ENCODE results near the gene COA1.

COA1 gene

GRCh38 chr7:43656997-43657396, 72.3 kb downstream of the COA1 start:
- no peak for DNase-seq (ENCODE audit: low read depth in 3 of 3, low spot score in 1 of 3)

- no peak for DNase-seq (ENCODE audit: low read depth in 3 of 3, low spot score in 1 of 3)
These were observed 73.7 kb downstream of the COA1 start for GRCh38 chr7:43655584-43655983.

- DNase-seq (ENCODE audit: low read depth in 3 of 3, low spot score in 1 of 3) = no peak
These were observed 75.3 kb downstream of the COA1 start for GRCh38 chr7:43653891-43654504.

GRCh38 chr7:43653466-43653865, 75.9 kb downstream of the COA1 start:
- no peak for DNase-seq (ENCODE audit: low read depth in 3 of 3, low spot score in 1 of 3)

GRCh38 chr7:43652364-43652763, 77.0 kb downstream of the COA1 start:
- DNase-seq (ENCODE audit: low read depth in 3 of 3, low spot score in 1 of 3) = no peak

- DNase-seq (ENCODE audit: low read depth in 3 of 3, low spot score in 1 of 3) = no peak
These were observed 78.8 kb downstream of the COA1 start for GRCh38 chr7:43650457-43651052.

GRCh38 chr7:43649755-43650274, 79.5 kb downstream of the COA1 start:
- peak in 2 of 3 donors; percentile 37 to 48 for DNase-seq (ENCODE audit: low read depth in 3 of 3, low spot score in 1 of 3)

GRCh38 chr7:43648473-43649406, 80.6 kb downstream of the COA1 start:
- DNase-seq (ENCODE audit: low read depth in 3 of 3, low spot score in 1 of 3) = peak in 2 of 3 donors; percentile 56 to 57

GRCh38 chr7:43647673-43648472, 81.5 kb downstream of the COA1 start:
- no peak for DNase-seq (ENCODE audit: low read depth in 3 of 3, low spot score in 1 of 3)

- no peak for DNase-seq (ENCODE audit: low read depth in 3 of 3, low spot score in 1 of 3)
These were observed 82.0 kb downstream of the COA1 start for GRCh38 chr7:43647339-43647672.

GRCh38 chr7:43646603-43647338, 82.6 kb downstream of the COA1 start:
- DNase-seq (ENCODE audit: low read depth in 3 of 3, low spot score in 1 of 3) = no peak

- no peak for DNase-seq (ENCODE audit: low read depth in 3 of 3, low spot score in 1 of 3)
These were observed 83.6 kb downstream of the COA1 start for GRCh38 chr7:43645699-43646226.

- no peak for DNase-seq (ENCODE audit: low read depth in 3 of 3, low spot score in 1 of 3)
These were observed 85.5 kb downstream of the COA1 start for GRCh38 chr7:43643846-43644245.

- DNase-seq (ENCODE audit: low read depth in 3 of 3, low spot score in 1 of 3) = no peak
These were observed 86.3 kb downstream of the COA1 start for GRCh38 chr7:43642897-43643630.

- DNase-seq (ENCODE audit: low read depth in 3 of 3, low spot score in 1 of 3) = no peak
These were observed 88.6 kb downstream of the COA1 start for GRCh38 chr7:43640679-43641078.

- DNase-seq (ENCODE audit: low read depth in 3 of 3, low spot score in 1 of 3) = no peak
These were observed 89.3 kb downstream of the COA1 start for GRCh38 chr7:43639858-43640491.

- DNase-seq (ENCODE audit: low read depth in 3 of 3, low spot score in 1 of 3) = no peak
These were observed 92.1 kb downstream of the COA1 start for GRCh38 chr7:43637114-43637806.

- DNase-seq (ENCODE audit: low read depth in 3 of 3, low spot score in 1 of 3) = no peak
These were observed 93.2 kb downstream of the COA1 start for GRCh38 chr7:43636093-43636492.

All from stimulated activated CD4-positive, alpha-beta T cell treated with anti-CD3 and anti-CD28 coated beads, TNF-alpha, amount 100 ng/mL, for 1 hour (primary cell).